WI38 (cell line): ENCODE results near the gene TOR2A.

Experiments used
- H3K4me3 ChIP-seq: 2 replicates; pipeline ENCODE4 v1.5.1; 2011; ENCODE audit warnings: low read depth, mild to moderate bottlenecking, control low read depth, low read length
- CTCF ChIP-seq: IDR thresholded peaks from 2 replicates; pipeline ENCODE4 v1.5.1; 2012; ENCODE audit warnings: low read depth, mild to moderate bottlenecking, control low read depth, low read length

The TOR2A gene

GRCh38 chr9:127715470-127716337 is 19.4 kb downstream of the TOR2A start, which contains the start of the genes PTRH1 and TTC16:
Gene PTRH1, minus strand, starts transcription at chr9:127715663. Its CDS starts 24 bp downstream, at chr9:127715639.
Gene TTC16, plus strand, starts transcription at chr9:127716079. Its CDS starts 67 bp downstream, at chr9:127716146.
- peak within 1 kb of the TSS; percentile 86 for H3K4me3 ChIP-seq
- TF ChIP-seq CTCF = no peak

- no peak for TF ChIP-seq CTCF
- H3K4me3 ChIP-seq = peak overlapping the region; percentile 86
Measured at GRCh38 chr9:127714951-127715469, 20.1 kb downstream of the TOR2A start.

- no peak for TF ChIP-seq CTCF
- peak overlapping the region; percentile 86 for H3K4me3 ChIP-seq
Measured at GRCh38 chr9:127714020-127714750, 20.9 kb downstream of the TOR2A start.

- no peak for TF ChIP-seq CTCF
- no peak overlapping the region for H3K4me3 ChIP-seq
Measured at GRCh38 chr9:127712867-127713266, 22.2 kb downstream of the TOR2A start.

GRCh38 chr9:127712371-127712770 is 22.7 kb downstream of the TOR2A start:
- TF ChIP-seq CTCF = no peak
- H3K4me3 ChIP-seq = no peak overlapping the region

- TF ChIP-seq CTCF = no peak
- H3K4me3 ChIP-seq = no peak overlapping the region
Measured at GRCh38 chr9:127711831-127712274, 23.2 kb downstream of the TOR2A start.
